PC-9 (cell line): ENCODE measurements around the gene USH2A.

Experiments
- EZH2 ChIP-seq: fragments of 200-600 bp; sonication (generic); IDR thresholded peaks from 2 replicates; pipeline ENCODE4 v1.8.0; 2017; ENCODE audit warnings: antibody characterized with exemption, low read depth
- TF ChIP-seq, protein P1 (sequence below): fragments of 200-600 bp; sonication (generic); conservative IDR thresholded peaks from 2 replicates; pipeline ENCODE4 v1.6.1; 2017; ENCODE audit warnings: mixed run types, antibody characterized with exemption, mild to moderate bottlenecking, moderate library complexity

DNA sequence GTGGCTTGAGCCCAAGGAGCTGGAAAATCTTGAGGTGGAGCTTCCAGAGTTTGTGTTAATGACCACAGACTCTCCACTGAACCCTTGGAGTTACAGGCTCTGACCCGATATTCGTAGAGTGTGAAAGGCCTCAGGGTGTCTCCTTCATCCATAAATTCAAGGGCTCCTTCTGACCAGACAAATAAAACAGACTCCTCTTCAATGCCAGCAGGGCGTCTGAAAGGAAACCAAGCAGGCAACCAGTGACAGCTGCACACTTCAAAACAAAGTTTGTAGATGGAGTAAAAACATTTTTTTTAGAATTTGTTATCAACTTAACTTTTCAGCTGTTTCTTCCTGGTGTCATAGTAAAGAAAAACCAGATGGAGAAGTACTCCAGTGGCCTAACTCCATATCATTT, 695.1 kb downstream of the USH2A start:
- TF ChIP-seq EZH2: no peak
- TF ChIP-seq, protein P1, sequence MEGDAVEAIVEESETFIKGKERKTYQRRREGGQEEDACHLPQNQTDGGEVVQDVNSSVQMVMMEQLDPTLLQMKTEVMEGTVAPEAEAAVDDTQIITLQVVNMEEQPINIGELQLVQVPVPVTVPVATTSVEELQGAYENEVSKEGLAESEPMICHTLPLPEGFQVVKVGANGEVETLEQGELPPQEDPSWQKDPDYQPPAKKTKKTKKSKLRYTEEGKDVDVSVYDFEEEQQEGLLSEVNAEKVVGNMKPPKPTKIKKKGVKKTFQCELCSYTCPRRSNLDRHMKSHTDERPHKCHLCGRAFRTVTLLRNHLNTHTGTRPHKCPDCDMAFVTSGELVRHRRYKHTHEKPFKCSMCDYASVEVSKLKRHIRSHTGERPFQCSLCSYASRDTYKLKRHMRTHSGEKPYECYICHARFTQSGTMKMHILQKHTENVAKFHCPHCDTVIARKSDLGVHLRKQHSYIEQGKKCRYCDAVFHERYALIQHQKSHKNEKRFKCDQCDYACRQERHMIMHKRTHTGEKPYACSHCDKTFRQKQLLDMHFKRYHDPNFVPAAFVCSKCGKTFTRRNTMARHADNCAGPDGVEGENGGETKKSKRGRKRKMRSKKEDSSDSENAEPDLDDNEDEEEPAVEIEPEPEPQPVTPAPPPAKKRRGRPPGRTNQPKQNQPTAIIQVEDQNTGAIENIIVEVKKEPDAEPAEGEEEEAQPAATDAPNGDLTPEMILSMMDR: no peak
